MCF 10A (cell line): ENCODE data around the gene SLC2A11. TPM values are rescaled to one million over a fixed set of nuclear protein-coding genes. Genes with fewer than 3 reads are reported as not detected.

Experiments
- BruUV-seq: library from RNA; stranded (reverse); fragments of 400-500 nt; replicated peaks from 2 replicates; lab custom pipeline; 2021; lab: Mats Ljungman, UMichigan
- CTCF ChIA-PET: fragments of 300-600 bp; sonication (Branson Sonifier 250); formaldehyde crosslinking; extraction: SDS; loops from one replicate; lab custom pipeline; 2021; ENCODE audit warnings: antibody characterized with exemption, inconsistent platforms; lab: Yijun Ruan, JAX
- POLR2A ChIA-PET: fragments of 300-600, 350-650 bp; sonication (Branson Sonifier 250); formaldehyde crosslinking; extraction: SDS; loops from one replicate; lab custom pipeline; 2020; ENCODE audit warnings: antibody characterized with exemption, inconsistent platforms; lab: Yijun Ruan, JAX
- DNase-seq: peaks from one replicate; pipeline ENCODE4 v3.0.0-alpha.2; 2018; ENCODE audit not compliant: unreplicated experiment
- H3K27ac Mint-ChIP-seq: one replicate; pipeline ENCODE4 v1.8.0; 2022; ENCODE audit warnings: mild to moderate bottlenecking, low read depth, mixed read lengths; ENCODE audit not compliant: unreplicated experiment
- H3K27me3 Mint-ChIP-seq: one replicate; pipeline ENCODE4 v1.8.0; 2022; ENCODE audit warnings: mixed read lengths; ENCODE audit not compliant: insufficient read depth, unreplicated experiment
- H3K36me3 Mint-ChIP-seq: one replicate; pipeline ENCODE4 v1.8.0; 2022; ENCODE audit warnings: mild to moderate bottlenecking, moderate library complexity, mixed read lengths; ENCODE audit not compliant: insufficient read depth, unreplicated experiment
- H3K4me1 Mint-ChIP-seq: one replicate; pipeline ENCODE4 v1.8.0; 2022; ENCODE audit warnings: mixed read lengths; ENCODE audit not compliant: insufficient read depth, unreplicated experiment
- H3K4me3 Mint-ChIP-seq: one replicate; pipeline ENCODE4 v1.8.0; 2022; ENCODE audit warnings: mild to moderate bottlenecking, moderate library complexity, mixed read lengths; ENCODE audit not compliant: unreplicated experiment
- H3K9me3 Mint-ChIP-seq: one replicate; pipeline ENCODE4 v1.8.0; 2022; ENCODE audit warnings: mixed read lengths; ENCODE audit not compliant: unreplicated experiment
- CTCF ChIP-seq: fragments of 200-600 bp; IDR thresholded peaks from one replicate; pipeline ENCODE4 v1.8.0; 2022; ENCODE audit warnings: antibody characterized with exemption, mild to moderate bottlenecking; ENCODE audit not compliant: unreplicated experiment
- intact Hi-C: fragments of 100-400 bp; cut with micrococcal nuclease; formaldehyde crosslinking; loops from 2 replicates; pipeline ENCODE4 v1.14.1; 2022
- total RNA-seq: library from RNA; stranded (reverse); gene quantifications from 2 replicates; pipeline ENCODE4 v1.2.3, GENCODE V29; 2022

The SLC2A11 gene
- total RNA-seq, 1 experiment from 2014 or later = 9.6 TPM

GRCh38 chr22:23847310-23847920, 10.3 kb upstream of the SLC2A11 start:
- intact Hi-C loops = loop anchor here (5.0 kb wide), 3 partner anchors 80 to 305 kb away; partner anchors contain the start of gene CHCHD10
- Mint-ChIP-seq H3K9me3 (no peaks in the 10 kb centered on the region), H3K4me3 (no peak overlapping the region), H3K36me3 (no peaks in the 10 kb centered on the region), H3K27me3 (no peaks in the 10 kb centered on the region), H3K27ac (no peak overlapping the region), H3K4me1 (peaks cover 5% of the 10 kb centered on the region)
- ChIA-PET CTCF (interaction anchor here (3.4 to 4.9 kb wide), 2 partner anchors 11 to 77 kb away, joined by 29 to 53 read pairs; partner anchors contain the start of genes CHCHD10, MMP11 and SLC2A11), POLR2A (interaction anchor here (1.5 kb wide), 1 partner anchor 35 kb away, joined by 3 read pairs; no protein-coding TSS in a partner anchor)
- BruUV-seq = no TSS peak
- DNase-seq = no peak
- TF ChIP-seq CTCF = no peak

- Mint-ChIP-seq H3K4me1 (peaks cover 5% of the 10 kb centered on the region), H3K36me3 (no peaks in the 10 kb centered on the region), H3K9me3 (no peaks in the 10 kb centered on the region), H3K27ac (no peak overlapping the region), H3K27me3 (no peaks in the 10 kb centered on the region), H3K4me3 (no peak overlapping the region)
- no TSS peak for BruUV-seq
- DNase-seq = no peak
- intact Hi-C loops = loop anchor here (5.0 kb wide), 3 partner anchors 81 to 306 kb away; partner anchors contain the start of gene CHCHD10
- no peak for TF ChIP-seq CTCF
- ChIA-PET CTCF (interaction anchor here (0.9 to 4.9 kb wide), 6 partner anchors 10 to 460 kb away, joined by 3 to 53 read pairs (median 4); partner anchors contain the start of genes CHCHD10, MMP11 and SLC2A11), POLR2A (no interaction called here)
These were observed 9.4 kb upstream of the SLC2A11 start for GRCh38 chr22:23847991-23848864.

GRCh38 chr22:23849009-23850006, 8.4 kb upstream of the SLC2A11 start:
- Mint-ChIP-seq H3K9me3 (no peaks in the 10 kb centered on the region), H3K36me3 (no peaks in the 10 kb centered on the region), H3K4me1 (peaks cover 5% of the 10 kb centered on the region), H3K27ac (no peak overlapping the region), H3K27me3 (no peaks in the 10 kb centered on the region), H3K4me3 (no peak overlapping the region)
- POLR2A ChIA-PET = interaction anchor here (1.0 to 3.1 kb wide), 5 partner anchors 8 to 668 kb away, joined by 3 to 11 read pairs (median 3); partner anchors contain the start of genes CHCHD10 and SLC2A11
- TF ChIP-seq CTCF = peak; percentile 96
- peak; percentile 66 for DNase-seq
- no TSS peak for BruUV-seq
- CTCF ChIA-PET = interaction anchor here (0.5 to 4.9 kb wide), 34 partner anchors 9 to 464 kb away, joined by 3 to 53 read pairs (median 4); partner anchors contain the start of genes CHCHD10, MMP11 and SLC2A11
- intact Hi-C loops = loop anchor here (5.0 kb wide), 3 partner anchors 82 to 307 kb away; partner anchors contain the start of gene CHCHD10
